ENCODE results near the gene DCBLD2.

DNA sequence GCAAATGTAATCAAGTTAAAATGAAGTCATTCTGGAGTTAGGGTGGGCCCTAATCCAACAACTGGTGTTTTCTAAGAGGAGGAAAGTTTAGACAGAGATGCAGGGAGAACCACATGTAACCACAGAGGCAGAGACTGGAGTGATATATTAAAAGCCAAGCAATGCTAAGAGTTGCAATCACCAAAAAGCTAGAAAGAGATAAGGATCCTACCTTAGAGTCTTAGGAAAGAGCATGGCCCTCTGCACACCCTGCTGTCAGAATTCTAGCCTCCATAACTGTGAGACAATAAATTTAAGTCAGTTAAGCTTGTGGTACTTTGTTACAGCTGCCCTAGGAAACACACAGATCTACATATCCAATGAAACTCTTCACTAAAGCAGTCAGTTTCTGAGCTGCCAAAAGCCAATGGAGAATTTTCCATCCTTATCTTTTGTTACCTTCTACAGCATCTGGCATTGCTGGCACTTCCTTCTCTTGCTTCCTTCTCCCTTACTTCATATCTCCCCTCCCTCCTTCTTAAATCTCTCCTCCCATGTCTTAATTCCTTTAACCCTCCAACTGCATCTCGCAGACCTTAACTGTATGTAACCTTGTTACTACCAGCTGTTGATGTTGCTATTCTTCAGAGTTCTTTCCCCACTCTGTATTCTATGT is 11.2 kb downstream of the DCBLD2 start:
- TF ChIP-seq RFX5 (IDR thresholded peaks at IDR 0.05; ENCODE audit: low read depth, low read length): no peak
- TF ChIP-seq, protein P1, sequence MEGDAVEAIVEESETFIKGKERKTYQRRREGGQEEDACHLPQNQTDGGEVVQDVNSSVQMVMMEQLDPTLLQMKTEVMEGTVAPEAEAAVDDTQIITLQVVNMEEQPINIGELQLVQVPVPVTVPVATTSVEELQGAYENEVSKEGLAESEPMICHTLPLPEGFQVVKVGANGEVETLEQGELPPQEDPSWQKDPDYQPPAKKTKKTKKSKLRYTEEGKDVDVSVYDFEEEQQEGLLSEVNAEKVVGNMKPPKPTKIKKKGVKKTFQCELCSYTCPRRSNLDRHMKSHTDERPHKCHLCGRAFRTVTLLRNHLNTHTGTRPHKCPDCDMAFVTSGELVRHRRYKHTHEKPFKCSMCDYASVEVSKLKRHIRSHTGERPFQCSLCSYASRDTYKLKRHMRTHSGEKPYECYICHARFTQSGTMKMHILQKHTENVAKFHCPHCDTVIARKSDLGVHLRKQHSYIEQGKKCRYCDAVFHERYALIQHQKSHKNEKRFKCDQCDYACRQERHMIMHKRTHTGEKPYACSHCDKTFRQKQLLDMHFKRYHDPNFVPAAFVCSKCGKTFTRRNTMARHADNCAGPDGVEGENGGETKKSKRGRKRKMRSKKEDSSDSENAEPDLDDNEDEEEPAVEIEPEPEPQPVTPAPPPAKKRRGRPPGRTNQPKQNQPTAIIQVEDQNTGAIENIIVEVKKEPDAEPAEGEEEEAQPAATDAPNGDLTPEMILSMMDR (conservative IDR thresholded peaks at IDR 0.05; ENCODE audit: low read depth, low read length): no peak
- TF ChIP-seq POLR2A (IDR thresholded peaks at IDR 0.05; ENCODE audit: low read depth, low read length): no peak
- no peak for TF ChIP-seq BHLHE40 (IDR thresholded peaks at IDR 0.05; ENCODE audit: low read depth, low read length)
- no peak for TF ChIP-seq MXI1 (IDR thresholded peaks at IDR 0.05; ENCODE audit: borderline replicate concordance, low read depth, low read length)
- no peak for TF ChIP-seq FOS (IDR thresholded peaks at IDR 0.05; ENCODE audit: low read depth, low read length)
- TF ChIP-seq RCOR1 (IDR thresholded peaks at IDR 0.05; ENCODE audit: insufficient replicate concordance, low read length): no peak
- TF ChIP-seq CEBPB (IDR thresholded peaks at IDR 0.05; ENCODE audit: low read depth, low read length): no peak
- TF ChIP-seq NFE2L2 (IDR thresholded peaks at IDR 0.05; ENCODE audit: low read depth, low read length): no peak
- TF ChIP-seq RAD21 (IDR thresholded peaks at IDR 0.05; ENCODE audit: low read length): no peak
- TF ChIP-seq SMC3 (IDR thresholded peaks at IDR 0.05; ENCODE audit: low read depth, low read length): no peak
- TF ChIP-seq MAFK (IDR thresholded peaks at IDR 0.05; ENCODE audit: low read depth, low read length): no peak
